ENCODE results near the gene ETDA.

GRCh38 chrX:135275973-135276372, 24.1 kb downstream of the ETDA start:
- no peak for TF ChIP-seq GATA2 (IDR thresholded peaks at IDR 0.05; ENCODE audit: low read depth, low read length)
- TF ChIP-seq GATA3 (IDR thresholded peaks at IDR 0.05; ENCODE audit: low read depth, low read length) = no peak

All from SH-SY5Y (cell line).